Rectal smooth muscle tissue (tissue), 1 donor: ENCODE data around the gene IRS1.

ENCODE experiments used
- H3K27ac ChIP-seq: one replicate; pipeline ENCODE4 v1.7.0; 2013; ENCODE audit warnings: low read depth, low read length, inconsistent platforms
- H3K27me3 ChIP-seq: one replicate; pipeline ENCODE4 v1.7.0; 2013; ENCODE audit warnings: low read length; ENCODE audit not compliant: control insufficient read depth, insufficient read depth
- H3K36me3 ChIP-seq: one replicate; pipeline ENCODE4 v1.7.0; 2013; ENCODE audit warnings: low read length; ENCODE audit not compliant: control insufficient read depth, insufficient read depth
- H3K4me1 ChIP-seq: one replicate; pipeline ENCODE4 v1.7.0; 2013; ENCODE audit warnings: low read length; ENCODE audit not compliant: control insufficient read depth, insufficient read depth
- H3K4me3 ChIP-seq: one replicate; pipeline ENCODE4 v1.7.0; 2013; ENCODE audit warnings: low read length
- H3K9ac ChIP-seq: one replicate; pipeline ENCODE4 v1.7.0; 2013; ENCODE audit warnings: low read length

Gene IRS1

DNA sequence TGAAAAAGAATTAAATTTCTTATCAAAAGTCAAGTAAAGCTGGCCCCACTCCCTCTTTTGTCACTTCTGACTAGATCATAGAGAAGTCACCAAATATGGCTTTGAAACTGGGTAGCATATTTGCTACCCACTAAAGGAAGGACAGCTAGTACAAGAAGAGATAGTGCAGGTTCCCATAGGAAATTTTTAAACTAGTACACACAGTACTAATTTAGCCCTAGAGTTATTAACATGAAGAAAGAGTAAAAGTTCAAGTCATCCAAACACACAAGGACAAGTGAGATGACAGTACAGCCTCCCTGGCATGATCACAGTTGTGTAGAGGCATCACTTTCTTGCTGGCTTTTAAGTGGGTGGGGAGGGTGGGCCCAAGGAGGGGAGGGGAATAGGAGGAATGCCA lies 100.9 kb downstream of the IRS1 start:
- H3K36me3 ChIP-seq = no peaks in the 10 kb centered on the region
- no peaks in the 10 kb centered on the region for H3K4me1 ChIP-seq
- H3K4me3 ChIP-seq = no peak overlapping the region
- H3K27ac ChIP-seq = no peak overlapping the region
- H3K27me3 ChIP-seq = no peaks in the 10 kb centered on the region
- H3K9ac ChIP-seq = no peak overlapping the region

DNA sequence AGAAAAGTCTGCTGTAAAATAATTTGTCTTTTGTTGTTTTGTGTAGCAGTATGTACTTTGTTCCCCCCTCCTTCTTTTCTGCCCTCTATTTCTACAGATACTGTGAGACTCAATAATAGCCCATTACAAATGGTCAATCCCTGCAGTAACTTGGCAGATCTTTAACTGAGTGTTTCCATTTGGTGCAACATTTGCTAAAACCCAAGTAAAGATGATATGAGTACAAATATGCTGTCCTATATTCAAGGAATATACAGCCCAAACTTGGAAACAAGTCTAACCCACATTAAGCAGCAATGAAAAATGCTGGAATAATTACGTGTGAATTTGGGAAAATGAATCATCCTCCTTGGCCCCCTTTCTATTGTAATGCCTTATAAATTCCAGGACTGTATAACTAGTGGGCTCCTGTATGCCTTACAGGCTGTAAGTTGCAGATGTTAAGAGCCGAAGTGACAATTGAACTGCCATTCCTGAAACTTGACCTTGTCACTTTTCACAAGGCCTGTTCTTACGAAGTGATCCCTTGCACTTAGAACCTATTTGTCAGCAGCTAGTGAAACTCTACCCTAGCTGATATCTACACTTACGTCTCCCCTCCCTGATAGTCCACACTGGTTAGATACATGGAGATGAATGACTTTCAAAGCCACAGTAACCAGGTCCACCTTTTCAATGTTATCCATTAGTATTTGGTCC lies 104.9 kb downstream of the IRS1 start:
- Histone ChIP-seq H3K9ac (no peak overlapping the region), H3K27me3 (no peaks in the 10 kb centered on the region), H3K36me3 (no peaks in the 10 kb centered on the region), H3K4me1 (peaks cover 5% of the 10 kb centered on the region), H3K27ac (no peak overlapping the region), H3K4me3 (no peak overlapping the region)

DNA sequence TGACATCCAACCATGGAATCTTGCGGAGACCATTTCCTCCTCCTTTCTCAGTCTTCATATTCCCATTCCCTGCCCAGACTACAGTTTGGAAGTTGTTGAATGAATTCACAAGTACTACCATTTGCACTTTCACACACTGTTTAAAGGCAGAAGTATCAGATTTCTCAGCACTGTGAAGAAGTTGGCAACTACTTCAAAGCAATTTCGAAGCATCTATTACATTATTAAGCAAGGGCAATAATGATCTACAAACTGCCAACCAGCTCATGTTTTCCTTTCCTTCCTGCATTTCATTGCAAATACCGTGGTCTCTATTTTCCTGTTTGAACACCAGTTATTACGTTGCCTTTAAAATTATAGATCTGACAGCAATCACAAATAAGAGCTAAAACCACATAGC lies 105.5 kb downstream of the IRS1 start:
- H3K27ac ChIP-seq = no peak overlapping the region
- H3K4me3 ChIP-seq = no peak overlapping the region
- no peak overlapping the region for H3K9ac ChIP-seq
- no peaks in the 10 kb centered on the region for H3K27me3 ChIP-seq
- no peaks in the 10 kb centered on the region for H3K36me3 ChIP-seq
- H3K4me1 ChIP-seq = peaks cover 5% of the 10 kb centered on the region

DNA sequence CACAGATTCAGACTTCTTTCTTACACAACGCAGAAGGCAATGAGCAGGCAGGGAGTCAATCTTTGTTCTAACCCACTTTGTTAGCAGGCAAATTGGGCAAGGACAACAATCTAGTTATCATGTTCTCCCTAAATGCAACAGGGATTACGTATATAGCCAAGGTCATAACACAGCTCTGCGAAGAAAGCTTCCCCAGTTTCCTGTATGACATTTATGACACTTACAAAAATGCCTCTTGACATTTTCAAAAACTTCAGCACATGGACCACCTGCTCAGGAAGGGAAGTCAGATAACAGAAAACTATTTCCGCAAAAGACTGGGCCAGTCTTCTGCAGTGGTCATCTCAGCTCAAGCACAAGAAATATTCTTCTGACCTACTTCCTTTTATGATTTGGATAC lies 106.1 kb downstream of the IRS1 start:
- H3K9ac ChIP-seq = no peak overlapping the region
- H3K4me3 ChIP-seq = no peak overlapping the region
- no peaks in the 10 kb centered on the region for H3K36me3 ChIP-seq
- no peak overlapping the region for H3K27ac ChIP-seq
- H3K27me3 ChIP-seq = no peaks in the 10 kb centered on the region
- H3K4me1 ChIP-seq = peaks cover 5% of the 10 kb centered on the region

DNA sequence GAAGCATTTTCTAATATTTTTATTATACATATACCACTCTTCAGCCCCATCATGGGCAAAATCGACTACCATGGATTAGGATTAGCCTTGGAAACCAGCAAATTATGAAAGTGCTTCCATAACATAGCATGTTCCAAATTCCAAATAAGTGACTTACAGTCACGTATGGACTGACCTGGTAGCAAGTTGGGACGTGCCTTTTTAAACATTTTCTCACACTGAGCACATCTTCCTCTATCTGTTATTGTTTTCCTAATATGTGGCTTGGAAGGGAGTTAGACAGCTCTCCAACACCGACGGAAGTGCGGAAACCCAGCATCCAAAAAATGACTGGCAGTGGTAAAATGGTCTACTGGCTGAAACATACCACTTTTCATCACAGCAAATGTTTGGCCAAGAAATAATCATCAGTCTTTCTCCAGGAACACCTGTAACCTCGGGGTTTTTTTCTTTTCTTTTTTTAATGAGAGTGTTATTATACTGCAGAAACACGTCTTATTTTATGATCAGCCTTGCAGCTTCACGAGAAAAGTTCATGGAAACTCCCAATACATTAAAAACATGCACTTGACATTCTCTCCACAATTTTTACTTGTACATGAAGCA lies 107.0 kb downstream of the IRS1 start:
- Histone ChIP-seq H3K27ac (no peak overlapping the region), H3K27me3 (no peaks in the 10 kb centered on the region), H3K4me3 (no peak overlapping the region), H3K4me1 (peaks cover 5% of the 10 kb centered on the region), H3K36me3 (no peaks in the 10 kb centered on the region), H3K9ac (no peak overlapping the region)

DNA sequence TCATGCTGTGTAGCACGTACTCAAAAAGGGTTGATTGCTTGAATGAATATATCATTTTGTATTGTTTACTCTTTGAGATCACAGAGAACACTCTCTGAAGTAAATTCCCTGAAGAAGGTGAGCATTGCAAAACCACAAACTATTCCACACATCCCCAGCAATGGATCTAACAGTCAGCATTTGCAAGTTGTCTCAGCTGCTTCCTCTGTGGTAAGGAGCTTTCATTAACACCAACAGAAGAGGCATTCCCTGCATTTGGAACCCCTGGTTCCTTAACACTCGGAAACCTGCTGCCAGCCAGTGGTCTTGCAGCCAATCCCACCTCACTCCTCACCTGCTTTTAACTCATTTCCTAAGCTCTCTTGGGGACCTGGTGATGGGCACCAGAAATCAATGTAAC lies 108.4 kb downstream of the IRS1 start:
- H3K4me3 ChIP-seq = no peak overlapping the region
- no peaks in the 10 kb centered on the region for H3K27me3 ChIP-seq
- no peak overlapping the region for H3K9ac ChIP-seq
- no peaks in the 10 kb centered on the region for H3K36me3 ChIP-seq
- peaks cover 5% of the 10 kb centered on the region for H3K4me1 ChIP-seq
- H3K27ac ChIP-seq = no peak overlapping the region

DNA sequence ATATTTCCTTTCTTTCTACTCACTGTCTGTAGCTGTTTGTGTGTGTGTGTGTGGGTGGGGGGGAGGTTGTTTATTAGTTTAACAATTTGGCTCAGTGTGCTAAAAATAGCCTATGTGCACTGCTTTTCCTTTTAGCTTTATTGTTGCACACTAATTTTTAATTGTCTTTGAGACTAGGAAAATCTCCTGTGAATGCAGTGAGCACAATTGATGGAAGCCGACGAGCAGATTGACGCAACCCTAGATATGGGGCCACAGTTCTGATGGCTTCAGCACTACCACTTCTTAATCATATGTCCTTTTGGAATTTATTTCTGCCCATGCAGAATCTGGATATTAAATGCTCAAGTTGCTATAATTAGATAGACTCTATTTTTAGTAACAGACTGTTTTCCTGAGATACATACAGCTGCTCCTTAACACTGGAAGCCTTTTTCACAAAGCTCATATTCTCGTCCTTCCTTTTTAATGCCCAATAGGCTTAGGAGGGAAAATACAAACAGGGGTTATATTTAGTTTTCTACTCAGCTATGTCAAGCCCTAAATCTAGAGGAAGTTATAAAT lies 109.1 kb downstream of the IRS1 start:
- Histone ChIP-seq H3K9ac (no peak overlapping the region), H3K27ac (no peak overlapping the region), H3K4me3 (no peak overlapping the region), H3K27me3 (no peaks in the 10 kb centered on the region), H3K4me1 (peaks cover 5% of the 10 kb centered on the region), H3K36me3 (no peaks in the 10 kb centered on the region)

DNA sequence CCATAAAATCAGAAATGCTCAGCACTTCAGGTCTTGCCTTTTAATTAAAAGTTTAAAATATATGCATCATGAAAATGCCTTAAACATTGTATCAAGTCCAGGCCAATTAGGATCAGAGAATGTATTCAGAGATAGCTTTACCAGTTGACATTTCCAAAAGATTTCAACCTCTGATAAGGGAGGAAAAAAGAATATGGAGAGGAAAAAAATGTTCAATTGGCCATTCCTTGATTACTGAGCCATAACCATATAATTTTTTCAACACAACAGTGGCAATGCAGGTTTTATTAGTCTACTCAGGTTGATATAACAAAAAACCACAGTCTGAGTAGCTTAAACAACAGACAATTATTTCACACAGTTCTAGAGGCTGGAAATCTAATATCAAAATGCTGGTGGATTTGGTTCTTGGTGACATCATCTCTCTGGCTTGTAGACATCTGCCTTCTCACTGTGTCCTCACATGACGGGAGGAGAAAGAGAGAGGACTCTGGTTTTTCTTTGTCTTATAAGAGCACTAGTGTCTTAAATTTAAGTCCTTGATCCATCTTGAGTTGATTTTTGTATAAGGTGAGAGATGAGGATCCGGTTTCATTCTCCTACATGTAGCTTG lies 111.9 kb downstream of the IRS1 start:
- H3K36me3 ChIP-seq = no peaks in the 10 kb centered on the region
- no peaks in the 10 kb centered on the region for H3K27me3 ChIP-seq
- H3K9ac ChIP-seq = no peak overlapping the region
- H3K4me1 ChIP-seq = peaks cover 5% of the 10 kb centered on the region
- no peak overlapping the region for H3K4me3 ChIP-seq
- H3K27ac ChIP-seq = no peak overlapping the region

DNA sequence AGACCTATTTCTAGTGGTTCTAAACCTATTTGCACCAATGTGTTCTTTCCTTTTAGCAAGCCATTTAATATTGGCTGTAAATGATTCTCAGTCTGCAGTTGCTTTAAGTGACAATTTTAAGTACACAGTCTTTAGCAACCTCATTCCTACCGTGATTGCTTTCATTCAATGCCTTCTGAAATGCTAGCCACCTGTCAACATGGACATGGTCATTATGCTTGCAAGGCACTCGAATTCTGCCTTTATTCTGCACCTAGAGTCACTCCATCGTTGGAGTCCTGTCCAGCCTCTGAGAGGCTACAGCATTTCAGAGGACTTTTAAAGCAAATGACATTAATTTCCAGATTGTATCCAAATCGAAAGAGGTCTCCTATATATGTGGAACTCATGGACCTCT lies 115.1 kb downstream of the IRS1 start:
- Histone ChIP-seq H3K9ac (no peak overlapping the region), H3K27ac (no peak overlapping the region)

DNA sequence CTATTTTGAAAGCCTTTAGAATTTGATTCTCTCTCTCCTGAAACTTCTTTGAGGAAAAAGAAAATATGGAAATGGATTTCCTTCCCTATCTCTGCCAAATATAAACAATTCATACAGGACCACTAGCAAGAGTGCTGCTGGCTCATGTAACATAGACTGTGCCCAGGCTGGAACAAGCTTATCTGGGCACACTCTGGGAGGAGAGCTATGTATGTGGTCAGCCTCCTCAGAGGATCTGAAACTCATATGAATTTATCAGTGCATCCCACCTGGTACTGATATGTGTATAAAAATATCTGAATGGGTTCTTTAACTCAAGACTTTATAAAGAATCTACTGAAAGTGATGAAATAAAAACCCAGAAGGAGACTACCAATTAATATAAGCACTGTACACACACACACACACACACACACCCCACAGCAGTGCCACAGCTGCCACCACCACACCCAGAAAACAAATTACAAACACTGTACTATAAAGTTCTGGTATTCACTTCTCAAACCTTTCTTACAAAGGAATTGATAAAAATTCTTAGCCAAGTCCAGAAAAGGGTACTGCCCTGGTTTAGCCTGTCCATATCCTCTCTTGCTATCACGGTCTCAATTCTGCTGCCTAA lies 115.6 kb downstream of the IRS1 start:
- Histone ChIP-seq H3K4me1 (no peaks in the 10 kb centered on the region), H3K27ac (no peak overlapping the region), H3K9ac (no peak overlapping the region), H3K4me3 (no peak overlapping the region), H3K36me3 (no peaks in the 10 kb centered on the region), H3K27me3 (no peaks in the 10 kb centered on the region)

More for the DNA sequence above, 115.1 kb downstream of the IRS1 start:
- H3K4me1 ChIP-seq = no peaks in the 10 kb centered on the region
- no peak overlapping the region for H3K4me3 ChIP-seq
- H3K36me3 ChIP-seq = no peaks in the 10 kb centered on the region
- no peaks in the 10 kb centered on the region for H3K27me3 ChIP-seq

DNA sequence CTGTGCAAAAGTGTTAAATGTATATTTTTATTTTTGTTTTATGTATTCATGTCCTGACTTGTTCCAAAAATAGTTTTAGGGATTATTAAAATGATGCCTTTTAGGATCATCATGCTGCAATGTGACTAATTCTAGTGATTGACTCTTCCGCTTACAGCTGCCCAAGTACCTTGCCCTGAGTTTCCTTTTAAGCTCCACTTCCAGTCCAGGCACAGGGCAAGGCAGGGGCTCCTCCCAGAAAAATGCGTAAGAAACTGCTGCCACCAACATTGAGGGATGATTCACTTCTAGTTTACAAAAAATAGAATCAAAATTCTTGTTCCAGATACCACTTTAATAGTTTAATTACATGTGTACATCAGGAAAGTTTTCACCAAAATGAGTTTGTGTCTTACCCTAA lies 116.4 kb downstream of the IRS1 start:
- H3K9ac ChIP-seq = no peak overlapping the region
- H3K4me1 ChIP-seq = no peaks in the 10 kb centered on the region
- no peaks in the 10 kb centered on the region for H3K27me3 ChIP-seq
- no peak overlapping the region for H3K4me3 ChIP-seq
- H3K27ac ChIP-seq = no peak overlapping the region
- no peaks in the 10 kb centered on the region for H3K36me3 ChIP-seq
